Neural crest cell (in vitro differentiated cells): ENCODE measurements around the gene BAIAP2L1. TPM values are rescaled to one million over a fixed set of nuclear protein-coding genes. Genes with fewer than 3 reads are reported as not detected.

ENCODE experiments used
- DNase-seq: peaks from one replicate; pipeline ENCODE4 v3.0.0; 2021; ENCODE audit warnings: low read depth, mixed read lengths, low spot score
- H3K27ac Mint-ChIP-seq: one replicate; pipeline ENCODE4 v1.8.0; 2021; ENCODE audit warnings: mild to moderate bottlenecking, mixed read lengths; ENCODE audit not compliant: unreplicated experiment
- H3K27me3 Mint-ChIP-seq: 2 replicates; pipeline ENCODE4 v1.8.0; 2021; ENCODE audit warnings: low read depth, mild to moderate bottlenecking, mixed read lengths
- H3K36me3 Mint-ChIP-seq: 2 replicates; pipeline ENCODE4 v1.8.0; 2021; ENCODE audit warnings: low read depth, mild to moderate bottlenecking, mixed read lengths
- H3K4me1 Mint-ChIP-seq: 2 replicates; pipeline ENCODE4 v1.8.0; 2021; ENCODE audit warnings: mixed read lengths
- H3K4me3 Mint-ChIP-seq: one replicate; pipeline ENCODE4 v1.8.0; 2021; ENCODE audit warnings: mild to moderate bottlenecking, mixed read lengths
- H3K9me3 Mint-ChIP-seq: 2 replicates; pipeline ENCODE4 v1.8.0; 2021; ENCODE audit warnings: mixed read lengths
- CTCF ChIP-seq: fragments of 200-600 bp; sonication (generic); conservative IDR thresholded peaks from 2 replicates; pipeline ENCODE4 v1.5.0; 2021; ENCODE audit warnings: antibody characterized with exemption, mild to moderate bottlenecking
- total RNA-seq: library from RNA; stranded (reverse); gene quantifications from 2 replicates; pipeline ENCODE4 v1.2.1, GENCODE V29; 2021

The BAIAP2L1 gene
- total RNA-seq, 1 donor from 2014 or later = 1.5 TPM

GRCh38 chr7:98251601-98252424, 149.1 kb downstream of the BAIAP2L1 start, which contains the start of gene TECPR1:
TSS of gene TECPR1 (minus strand) at chr7:98252232. CDS start at chr7:98246146, 6,086 bp downstream.
- Mint-ChIP-seq H3K4me3 (peak within 1 kb of the TSS; percentile 94), H3K4me1 (peaks cover 36% of the 10 kb centered on the region), H3K27me3 (no peaks in the 10 kb centered on the region), H3K9me3 (no peaks in the 10 kb centered on the region), H3K36me3 (peaks cover 2% of the 10 kb centered on the region), H3K27ac (peak within 1 kb of the TSS; percentile 71)
- peak; percentile 85 for DNase-seq
- TF ChIP-seq CTCF = no peak

- H3K4me1 Mint-ChIP-seq = peaks cover 36% of the 10 kb centered on the region
- no peaks in the 10 kb centered on the region for H3K9me3 Mint-ChIP-seq
- no peaks in the 10 kb centered on the region for H3K36me3 Mint-ChIP-seq
- H3K27me3 Mint-ChIP-seq = no peaks in the 10 kb centered on the region
- TF ChIP-seq CTCF = no peak
- DNase-seq = no peak
- H3K4me3 Mint-ChIP-seq = peak overlapping the region; percentile 94
- no peak overlapping the region for H3K27ac Mint-ChIP-seq
Measured at GRCh38 chr7:98251231-98251600, 149.7 kb downstream of the BAIAP2L1 start.

DNA sequence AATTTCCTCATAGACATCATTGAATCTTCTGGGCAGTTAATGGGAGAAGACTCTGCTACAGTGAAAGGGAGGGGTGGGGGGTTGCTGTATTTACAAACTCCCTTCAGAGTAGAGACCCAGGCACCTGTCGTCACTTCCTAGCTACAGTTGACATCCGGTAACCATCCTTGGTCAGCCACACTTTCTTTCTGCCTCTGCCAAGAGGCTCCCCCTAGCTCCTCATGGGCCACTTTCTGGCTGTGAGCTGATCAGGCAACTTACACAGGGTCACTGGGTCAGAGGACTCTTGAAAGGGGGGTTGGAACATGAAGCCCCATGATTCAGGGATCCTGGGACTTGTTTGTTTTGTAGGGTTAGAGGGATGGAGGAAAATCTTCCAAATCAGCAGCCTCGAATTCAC, 150.1 kb downstream of the BAIAP2L1 start:
- H3K27ac Mint-ChIP-seq = no peak overlapping the region
- DNase-seq = no peak
- TF ChIP-seq CTCF = no peak
- no peaks in the 10 kb centered on the region for H3K9me3 Mint-ChIP-seq
- H3K27me3 Mint-ChIP-seq = no peaks in the 10 kb centered on the region
- peaks cover 36% of the 10 kb centered on the region for H3K4me1 Mint-ChIP-seq
- H3K36me3 Mint-ChIP-seq = no peaks in the 10 kb centered on the region
- H3K4me3 Mint-ChIP-seq = peak overlapping the region; percentile 94

DNA sequence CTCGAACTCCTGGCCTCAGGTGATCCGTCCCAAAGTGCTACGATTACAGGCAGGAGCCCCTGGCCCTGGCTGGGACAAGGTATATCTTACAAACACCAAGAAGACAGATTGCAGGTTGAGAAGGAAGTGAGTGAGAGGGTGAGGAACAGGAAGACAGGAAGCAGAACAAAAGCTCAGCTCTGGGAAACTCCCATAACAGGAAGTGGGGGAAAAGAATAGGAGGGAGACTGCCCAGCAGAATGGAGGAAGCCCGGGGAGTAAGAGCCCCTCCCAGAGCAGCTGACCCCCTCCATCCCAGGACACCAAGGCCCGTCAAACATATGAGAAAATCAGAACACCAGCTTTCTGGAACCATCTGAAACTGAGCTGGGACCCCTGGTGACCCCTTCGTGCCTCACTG, 151.8 kb downstream of the BAIAP2L1 start:
- no peak for TF ChIP-seq CTCF

DNA sequence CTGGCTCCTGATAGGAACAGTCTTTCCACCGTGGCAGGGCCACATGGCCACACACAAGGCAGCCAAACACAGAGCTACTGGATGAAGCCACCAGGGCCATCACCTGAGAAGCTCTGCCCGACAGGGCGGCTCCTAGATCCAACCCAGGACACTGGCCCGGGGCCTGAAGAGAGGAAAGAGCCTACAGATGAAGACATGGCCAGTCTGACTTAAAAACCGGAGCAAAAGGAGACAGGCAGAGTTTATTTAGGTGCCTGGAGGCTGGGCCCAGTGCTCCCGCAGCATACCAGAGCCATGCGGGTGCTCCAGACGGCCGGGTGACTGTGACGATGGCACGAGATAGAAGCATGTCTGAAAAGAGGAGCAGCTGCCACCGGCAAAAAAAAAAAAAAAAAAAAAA, 152.7 kb downstream of the BAIAP2L1 start:
- H3K9me3 Mint-ChIP-seq = no peaks in the 10 kb centered on the region
- DNase-seq = no peak
- no peak overlapping the region for H3K27ac Mint-ChIP-seq
- TF ChIP-seq CTCF = no peak
- H3K4me1 Mint-ChIP-seq = peaks cover 28% of the 10 kb centered on the region
- H3K36me3 Mint-ChIP-seq = no peaks in the 10 kb centered on the region
- H3K27me3 Mint-ChIP-seq = no peaks in the 10 kb centered on the region
- H3K4me3 Mint-ChIP-seq = peak overlapping the region; percentile 47

More for the DNA sequence above, 151.8 kb downstream of the BAIAP2L1 start:
- no peaks in the 10 kb centered on the region for H3K27me3 Mint-ChIP-seq
- peaks cover 29% of the 10 kb centered on the region for H3K4me1 Mint-ChIP-seq
- no peak overlapping the region for H3K27ac Mint-ChIP-seq
- no peaks in the 10 kb centered on the region for H3K36me3 Mint-ChIP-seq
- H3K4me3 Mint-ChIP-seq = peak overlapping the region; percentile 44
- no peak for DNase-seq
- H3K9me3 Mint-ChIP-seq = no peaks in the 10 kb centered on the region
